HEK293 (cell line): Measurements from ENCODE around the gene PRR35.

Experiments
- BCL11B ChIP-seq: fragments of 450-650 bp; formaldehyde crosslinking; IDR thresholded peaks from 2 replicates; pipeline ENCODE4 v1.5.1; 2016; ENCODE audit warnings: low read depth, missing biosample characterization, missing genetic modification characterization
- FEZF1 ChIP-seq: fragments of 450-650 bp; formaldehyde crosslinking; IDR thresholded peaks from 2 replicates; pipeline ENCODE4 v1.5.1; 2016; ENCODE audit warnings: missing biosample characterization, missing genetic modification characterization
- GLIS1 ChIP-seq: fragments of 450-650 bp; formaldehyde crosslinking; IDR thresholded peaks from 2 replicates; pipeline ENCODE4 v1.5.1; 2016; ENCODE audit warnings: missing biosample characterization, missing genetic modification characterization
- KLF17 ChIP-seq: fragments of 450-650 bp; formaldehyde crosslinking; IDR thresholded peaks from 2 replicates; pipeline ENCODE4 v1.5.1; 2016; ENCODE audit warnings: missing biosample characterization, missing genetic modification characterization
- TSHZ1 ChIP-seq: fragments of 450-650 bp; formaldehyde crosslinking; IDR thresholded peaks from 2 replicates; pipeline ENCODE4 v1.5.1; 2016; ENCODE audit warnings: missing biosample characterization, missing genetic modification characterization, borderline replicate concordance
- ZBTB11 ChIP-seq: fragments of 450-650 bp; formaldehyde crosslinking; conservative IDR thresholded peaks from 2 replicates; pipeline ENCODE4 v1.5.1; 2016; ENCODE audit warnings: low read depth, missing biosample characterization, missing genetic modification characterization
- ZBTB20 ChIP-seq: fragments of 450-650 bp; formaldehyde crosslinking; IDR thresholded peaks from 2 replicates; pipeline ENCODE4 v1.5.1; 2016; ENCODE audit warnings: missing biosample characterization, missing genetic modification characterization
- ZBTB26 ChIP-seq: fragments of 450-650 bp; formaldehyde crosslinking; optimal IDR thresholded peaks from 2 replicates; pipeline ENCODE3; 2016; ENCODE audit warnings: missing biosample characterization, mild to moderate bottlenecking, missing genetic modification characterization
- ZIC2 ChIP-seq: fragments of 450-650 bp; formaldehyde crosslinking; IDR thresholded peaks from 2 replicates; pipeline ENCODE4 v1.5.1; 2016; ENCODE audit warnings: missing biosample characterization, missing genetic modification characterization
- ZNF121 ChIP-seq: fragments of 450-650 bp; formaldehyde crosslinking; IDR thresholded peaks from 2 replicates; pipeline ENCODE4 v1.5.1; 2016; ENCODE audit warnings: missing biosample characterization, missing genetic modification characterization
- ZNF16 ChIP-seq: fragments of 450-650 bp; formaldehyde crosslinking; IDR thresholded peaks from 2 replicates; pipeline ENCODE4 v1.5.1; 2016; ENCODE audit warnings: low read depth, missing biosample characterization, missing genetic modification characterization
- ZNF202 ChIP-seq: fragments of 450-650 bp; formaldehyde crosslinking; IDR thresholded peaks from 2 replicates; pipeline ENCODE4 v1.5.1; 2016; ENCODE audit warnings: missing biosample characterization, missing genetic modification characterization, borderline replicate concordance
- ZNF423 ChIP-seq: fragments of 450-650 bp; formaldehyde crosslinking; IDR thresholded peaks from 2 replicates; pipeline ENCODE4 v1.5.1; 2016; ENCODE audit warnings: missing biosample characterization, missing genetic modification characterization
- ZNF514 ChIP-seq: fragments of 450-650 bp; formaldehyde crosslinking; IDR thresholded peaks from 2 replicates; pipeline ENCODE4 v1.5.1; 2016; ENCODE audit warnings: missing biosample characterization, missing genetic modification characterization
- ZNF529 ChIP-seq: fragments of 450-650 bp; formaldehyde crosslinking; IDR thresholded peaks from 2 replicates; pipeline ENCODE4 v1.5.1; 2017; ENCODE audit warnings: missing genetic modification characterization, missing biosample characterization; ENCODE audit not compliant: insufficient replicate concordance
- ZNF544 ChIP-seq: fragments of 450-650 bp; formaldehyde crosslinking; IDR thresholded peaks from 2 replicates; pipeline ENCODE4 v1.5.0; 2017; ENCODE audit warnings: missing biosample characterization, missing genetic modification characterization
- ZNF600 ChIP-seq: fragments of 450-650 bp; formaldehyde crosslinking; IDR thresholded peaks from 2 replicates; pipeline ENCODE4 v1.5.1; 2016; ENCODE audit warnings: missing biosample characterization, missing genetic modification characterization
- ZNF660 ChIP-seq: fragments of 450-650 bp; IDR thresholded peaks from 2 replicates; pipeline ENCODE4 v1.5.1; 2018; ENCODE audit warnings: missing biosample characterization, mild to moderate bottlenecking, missing genetic modification characterization
- ZNF843 ChIP-seq: fragments of 450-650 bp; formaldehyde crosslinking; IDR thresholded peaks from 2 replicates; pipeline ENCODE4 v1.5.1; 2016; ENCODE audit warnings: missing biosample characterization, missing genetic modification characterization
- TF ChIP-seq, protein P1 (sequence below): fragments of 450-650 bp; formaldehyde crosslinking; IDR thresholded peaks from 2 replicates; pipeline ENCODE4 v1.5.1; 2017; ENCODE audit warnings: missing biosample characterization, missing genetic modification characterization
- TF ChIP-seq, protein P2 (sequence below): fragments of 450-650 bp; formaldehyde crosslinking; IDR thresholded peaks from 2 replicates; pipeline ENCODE4 v1.5.1; 2016; ENCODE audit warnings: missing biosample characterization, missing genetic modification characterization
- TF ChIP-seq, protein P3 (sequence below): fragments of 450-650 bp; formaldehyde crosslinking; IDR thresholded peaks from 2 replicates; pipeline ENCODE4 v1.5.1; 2016; ENCODE audit warnings: missing biosample characterization, missing genetic modification characterization
- TF ChIP-seq, protein P4 (sequence below): fragments of 450-650 bp; formaldehyde crosslinking; IDR thresholded peaks from 2 replicates; pipeline ENCODE4 v1.5.1; 2016; ENCODE audit warnings: missing biosample characterization, missing genetic modification characterization

The PRR35 gene

GRCh38 chr16:583815-584591, 23.8 kb downstream of the PRR35 start (continued):
- TF ChIP-seq, protein P1, sequence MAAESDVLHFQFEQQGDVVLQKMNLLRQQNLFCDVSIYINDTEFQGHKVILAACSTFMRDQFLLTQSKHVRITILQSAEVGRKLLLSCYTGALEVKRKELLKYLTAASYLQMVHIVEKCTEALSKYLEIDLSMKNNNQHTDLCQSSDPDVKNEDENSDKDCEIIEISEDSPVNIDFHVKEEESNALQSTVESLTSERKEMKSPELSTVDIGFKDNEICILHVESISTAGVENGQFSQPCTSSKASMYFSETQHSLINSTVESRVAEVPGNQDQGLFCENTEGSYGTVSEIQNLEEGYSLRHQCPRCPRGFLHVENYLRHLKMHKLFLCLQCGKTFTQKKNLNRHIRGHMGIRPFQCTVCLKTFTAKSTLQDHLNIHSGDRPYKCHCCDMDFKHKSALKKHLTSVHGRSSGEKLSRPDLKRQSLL (tag by site-specific recombination), result no peak
- TF ChIP-seq ZNF202 (tag by site-specific recombination) (no peak), ZBTB26 (tag by site-specific recombination) (peak; percentile 22), GLIS1 (peak; percentile 92), BCL11B (tag by site-specific recombination) (0 out of 2 replicates have a peak, but pooled peaks have one; percentile 12), ZNF423 (tag by site-specific recombination) (peak; percentile 77; the same call in 1 of the 2 replicates), ZNF660 (tag by site-specific recombination) (no peak), ZNF514 (no peak), ZNF529 (no peak), KLF17 (tag by site-specific recombination) (0 out of 2 replicates have a peak, but pooled peaks have one; percentile 36), ZNF843 (no peak), FEZF1 (tag by site-specific recombination) (no peak), ZNF121 (0 out of 2 replicates have a peak, but pooled peaks have one; percentile 24), ZNF544 (tag by site-specific recombination) (no peak), ZIC2 (tag by site-specific recombination) (peak; percentile 93), ZNF16 (tag by site-specific recombination) (no peak), ZBTB20 (tag by site-specific recombination) (peak; percentile 77), ZNF600 (tag by site-specific recombination) (peak; percentile 98), TSHZ1 (tag by site-specific recombination) (no peak), ZBTB11 (tag by site-specific recombination) (no peak)
- TF ChIP-seq, protein P2, sequence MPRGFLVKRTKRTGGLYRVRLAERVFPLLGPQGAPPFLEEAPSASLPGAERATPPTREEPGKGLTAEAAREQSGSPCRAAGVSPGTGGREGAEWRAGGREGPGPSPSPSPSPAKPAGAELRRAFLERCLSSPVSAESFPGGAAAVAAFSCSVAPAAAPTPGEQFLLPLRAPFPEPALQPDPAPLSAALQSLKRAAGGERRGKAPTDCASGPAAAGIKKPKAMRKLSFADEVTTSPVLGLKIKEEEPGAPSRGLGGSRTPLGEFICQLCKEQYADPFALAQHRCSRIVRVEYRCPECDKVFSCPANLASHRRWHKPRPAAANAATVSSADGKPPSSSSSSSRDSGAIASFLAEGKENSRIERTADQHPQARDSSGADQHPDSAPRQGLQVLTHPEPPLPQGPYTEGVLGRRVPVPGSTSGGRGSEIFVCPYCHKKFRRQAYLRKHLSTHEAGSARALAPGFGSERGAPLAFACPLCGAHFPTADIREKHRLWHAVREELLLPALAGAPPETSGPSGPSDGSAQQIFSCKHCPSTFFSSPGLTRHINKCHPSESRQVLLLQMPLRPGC, result no peak
- TF ChIP-seq, protein P3, sequence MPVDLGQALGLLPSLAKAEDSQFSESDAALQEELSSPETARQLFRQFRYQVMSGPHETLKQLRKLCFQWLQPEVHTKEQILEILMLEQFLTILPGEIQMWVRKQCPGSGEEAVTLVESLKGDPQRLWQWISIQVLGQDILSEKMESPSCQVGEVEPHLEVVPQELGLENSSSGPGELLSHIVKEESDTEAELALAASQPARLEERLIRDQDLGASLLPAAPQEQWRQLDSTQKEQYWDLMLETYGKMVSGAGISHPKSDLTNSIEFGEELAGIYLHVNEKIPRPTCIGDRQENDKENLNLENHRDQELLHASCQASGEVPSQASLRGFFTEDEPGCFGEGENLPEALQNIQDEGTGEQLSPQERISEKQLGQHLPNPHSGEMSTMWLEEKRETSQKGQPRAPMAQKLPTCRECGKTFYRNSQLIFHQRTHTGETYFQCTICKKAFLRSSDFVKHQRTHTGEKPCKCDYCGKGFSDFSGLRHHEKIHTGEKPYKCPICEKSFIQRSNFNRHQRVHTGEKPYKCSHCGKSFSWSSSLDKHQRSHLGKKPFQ (tag by site-specific recombination), result no peak
- TF ChIP-seq, protein P4, sequence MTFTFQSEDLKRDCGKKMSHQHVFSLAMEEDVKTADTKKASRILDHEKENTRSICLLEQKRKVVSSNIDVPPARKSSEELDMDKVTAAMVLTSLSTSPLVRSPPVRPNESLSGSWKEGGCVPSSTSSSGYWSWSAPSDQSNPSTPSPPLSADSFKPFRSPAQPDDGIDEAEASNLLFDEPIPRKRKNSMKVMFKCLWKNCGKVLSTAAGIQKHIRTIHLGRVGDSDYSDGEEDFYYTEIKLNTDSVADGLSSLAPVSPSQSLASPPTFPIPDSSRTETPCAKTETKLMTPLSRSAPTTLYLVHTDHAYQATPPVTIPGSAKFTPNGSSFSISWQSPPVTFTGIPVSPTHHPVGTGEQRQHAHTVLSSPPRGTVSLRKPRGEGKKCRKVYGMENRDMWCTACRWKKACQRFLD, result no peak
